Epithelial cell of proximal tubule (primary cell): ENCODE measurements around the gene CBX1. TPM values are rescaled to one million over a fixed set of nuclear protein-coding genes. Genes with fewer than 3 reads are reported as not detected.

Source experiments
- DNase-seq: peaks from one replicate; pipeline ENCODE4 v3.0.0-alpha.2; 2011; ENCODE audit warnings: low read depth
- H3K4me3 ChIP-seq: 2 replicates; pipeline ENCODE4 v1.5.1; 2011; ENCODE audit warnings: low read depth, mild to moderate bottlenecking, low read length
- total RNA-seq: library from RNA; depleted of rRNA; stranded (reverse); fragments of >200 nt; gene quantifications from 2 replicates; pipeline ENCODE4 v1.2.3, GENCODE V29; 2015
- TF ChIP-seq, protein P1 (sequence below): conservative IDR thresholded peaks from 2 replicates; pipeline ENCODE4 v1.5.1; 2012; ENCODE audit warnings: low read depth, mild to moderate bottlenecking, low read length

The CBX1 gene
- total RNA-seq, 1 donor from 2014 or later: 105 TPM

DNA sequence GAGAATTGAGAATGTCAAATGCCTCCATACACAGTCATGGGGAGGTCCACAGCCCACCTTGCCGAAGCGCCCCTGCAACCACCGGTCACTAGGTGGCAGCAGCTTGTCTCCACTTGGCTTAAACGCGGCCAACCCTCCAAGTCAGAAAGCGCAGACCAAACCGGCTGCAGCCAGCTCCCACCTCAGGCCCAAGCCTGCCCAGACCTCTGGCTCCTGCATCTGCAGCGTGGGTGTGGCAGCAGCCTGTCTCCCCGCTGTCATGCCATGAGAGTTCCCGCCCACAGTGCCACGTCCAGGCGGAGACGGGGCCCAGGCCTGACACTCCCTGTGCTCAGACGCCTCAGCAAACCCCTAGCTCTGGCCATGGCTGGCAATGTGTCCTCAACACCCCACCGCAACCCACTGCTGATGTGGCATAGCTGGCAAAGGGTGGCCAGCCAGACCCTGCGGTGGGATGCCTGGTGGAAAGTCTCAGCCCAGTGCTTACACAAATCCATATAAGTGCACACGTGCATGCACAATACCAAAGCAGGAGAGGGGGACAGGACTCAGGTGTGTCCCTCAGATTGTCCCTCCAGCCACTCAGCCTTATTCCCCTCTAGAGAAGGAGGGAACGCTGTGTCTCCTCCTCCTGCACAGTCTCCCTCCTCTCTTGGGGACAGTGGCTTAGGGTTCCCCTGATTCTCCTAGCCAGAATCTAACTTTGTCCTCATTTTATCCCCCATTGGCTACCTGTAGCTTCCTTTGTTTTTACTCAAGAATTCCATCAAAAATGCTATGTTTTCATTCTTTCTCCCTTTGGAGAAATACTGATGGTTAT is 74.6 kb downstream of the CBX1 start:
- DNase-seq: no peak
- no peak overlapping the region for H3K4me3 ChIP-seq
- TF ChIP-seq, protein P1, sequence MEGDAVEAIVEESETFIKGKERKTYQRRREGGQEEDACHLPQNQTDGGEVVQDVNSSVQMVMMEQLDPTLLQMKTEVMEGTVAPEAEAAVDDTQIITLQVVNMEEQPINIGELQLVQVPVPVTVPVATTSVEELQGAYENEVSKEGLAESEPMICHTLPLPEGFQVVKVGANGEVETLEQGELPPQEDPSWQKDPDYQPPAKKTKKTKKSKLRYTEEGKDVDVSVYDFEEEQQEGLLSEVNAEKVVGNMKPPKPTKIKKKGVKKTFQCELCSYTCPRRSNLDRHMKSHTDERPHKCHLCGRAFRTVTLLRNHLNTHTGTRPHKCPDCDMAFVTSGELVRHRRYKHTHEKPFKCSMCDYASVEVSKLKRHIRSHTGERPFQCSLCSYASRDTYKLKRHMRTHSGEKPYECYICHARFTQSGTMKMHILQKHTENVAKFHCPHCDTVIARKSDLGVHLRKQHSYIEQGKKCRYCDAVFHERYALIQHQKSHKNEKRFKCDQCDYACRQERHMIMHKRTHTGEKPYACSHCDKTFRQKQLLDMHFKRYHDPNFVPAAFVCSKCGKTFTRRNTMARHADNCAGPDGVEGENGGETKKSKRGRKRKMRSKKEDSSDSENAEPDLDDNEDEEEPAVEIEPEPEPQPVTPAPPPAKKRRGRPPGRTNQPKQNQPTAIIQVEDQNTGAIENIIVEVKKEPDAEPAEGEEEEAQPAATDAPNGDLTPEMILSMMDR: peak; percentile 86

DNA sequence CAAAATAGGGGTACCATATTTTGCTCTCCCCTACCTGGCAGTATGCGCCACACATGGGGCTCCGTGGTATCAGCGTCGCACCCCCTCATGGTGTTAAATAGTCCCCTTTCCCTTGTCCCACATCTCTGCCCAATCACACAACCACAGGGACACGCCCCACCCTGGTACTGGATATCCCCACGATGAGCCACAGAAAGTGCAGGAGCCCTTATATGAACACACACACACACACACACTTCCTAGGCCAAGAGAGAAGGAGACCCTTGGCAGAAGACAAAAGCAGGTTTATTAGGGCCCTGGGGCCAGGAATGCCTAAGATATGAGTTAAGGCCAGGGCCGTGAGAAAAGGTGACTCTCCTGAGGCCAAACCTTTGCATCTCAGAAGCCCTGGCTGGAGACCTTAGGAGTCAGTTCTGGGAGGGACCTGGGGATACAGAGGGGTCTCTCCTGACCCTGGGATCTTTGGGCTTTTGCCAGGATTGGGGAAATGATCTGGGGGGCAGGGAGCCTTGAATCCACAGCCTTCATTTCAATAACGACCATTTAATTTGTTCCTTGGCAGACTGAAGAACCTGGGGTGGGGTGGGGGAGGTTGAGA is 75.3 kb downstream of the CBX1 start:
- DNase-seq: no peak
- TF ChIP-seq, protein P1: no peak

DNA sequence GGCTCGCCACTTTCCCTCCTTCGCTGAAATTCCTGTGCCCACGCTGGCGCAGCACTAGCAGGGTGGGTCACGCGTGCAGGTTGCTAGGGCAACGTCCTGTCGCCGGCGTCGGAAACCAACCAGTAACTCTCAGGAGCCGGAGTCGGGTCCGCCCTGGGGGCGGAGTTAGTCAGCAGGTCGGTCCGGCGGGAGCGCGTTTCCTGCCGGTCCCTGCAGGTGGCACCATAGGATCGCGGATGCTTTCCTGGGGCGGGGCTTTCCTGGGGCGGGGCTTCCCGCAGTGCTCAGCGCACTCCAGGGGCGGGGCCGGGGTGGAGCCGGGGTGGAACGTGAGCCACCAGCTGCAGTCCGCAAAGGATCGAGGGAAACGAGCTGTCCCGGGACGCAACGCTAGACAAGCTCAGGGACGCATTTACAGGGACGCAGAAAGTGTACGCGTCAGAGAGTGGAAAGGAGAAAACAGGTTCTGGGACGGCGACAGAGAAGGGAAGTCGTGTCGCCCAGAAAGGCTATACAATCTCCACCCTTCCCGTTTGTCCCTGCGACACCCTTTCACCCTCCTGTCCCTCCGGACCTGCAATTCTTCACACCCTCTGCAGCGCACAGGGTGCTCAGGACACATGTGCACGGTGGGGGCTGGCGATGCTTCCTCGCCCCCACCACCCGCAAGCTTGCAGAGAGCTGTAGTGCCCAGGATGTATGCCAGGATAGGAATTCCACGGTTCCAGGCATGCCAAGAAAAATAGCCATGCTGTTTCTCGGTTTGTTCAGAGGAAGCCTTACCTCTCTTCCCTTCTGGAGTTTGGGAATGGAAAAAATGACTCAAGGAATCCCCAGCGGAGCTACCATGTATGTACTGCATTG is 76.0 kb downstream of the CBX1 start:
- peak; percentile 70 for DNase-seq
- H3K4me3 ChIP-seq: peak overlapping the region; percentile 60
- TF ChIP-seq, protein P1: peak; percentile 66

More for the DNA sequence above, 75.3 kb downstream of the CBX1 start:
- H3K4me3 ChIP-seq: peak overlapping the region; percentile 60

DNA sequence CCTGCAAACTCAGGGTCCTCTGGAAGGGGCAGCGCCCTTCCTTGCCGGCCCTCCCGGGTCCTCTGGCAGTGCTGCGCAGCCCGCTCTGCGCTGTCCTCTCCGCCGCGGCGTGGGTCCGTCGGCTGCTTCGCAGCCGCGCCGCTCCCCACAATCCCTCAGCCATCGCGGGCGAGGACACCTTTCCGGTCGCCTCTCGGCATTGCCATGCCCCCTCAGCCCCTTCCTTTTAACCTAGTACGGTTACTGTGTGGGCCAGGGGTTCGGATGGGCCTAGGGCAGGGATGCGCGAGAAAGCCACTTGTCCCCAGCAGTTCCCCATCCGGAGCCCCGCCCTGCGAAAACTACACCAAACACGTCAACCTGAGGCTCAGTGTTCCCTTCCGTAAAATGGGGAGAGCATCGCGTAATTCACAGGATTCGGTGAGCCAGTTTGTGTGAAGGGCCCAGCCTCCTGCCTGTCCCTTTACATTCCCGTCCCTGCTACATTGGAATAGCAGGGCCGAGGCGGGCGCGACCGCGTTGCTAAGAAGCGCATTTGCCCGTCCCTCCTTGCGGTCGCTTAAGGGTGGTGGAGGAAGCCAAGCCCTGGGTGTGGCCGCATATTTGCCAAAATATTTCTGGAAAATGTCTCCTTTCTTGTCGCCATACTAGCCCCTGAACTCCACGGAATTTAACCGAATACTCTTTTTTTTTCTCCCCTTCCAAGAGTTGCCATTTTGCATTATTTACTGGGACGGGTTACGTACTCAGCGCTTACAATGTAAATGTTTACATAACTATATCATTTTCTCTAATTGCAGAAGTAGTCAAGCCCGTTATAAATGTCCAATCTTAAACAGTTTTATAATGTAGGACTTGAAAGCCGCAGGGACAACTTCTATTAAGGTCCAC is 76.9 kb downstream of the CBX1 start:
- DNase-seq: no peak
- H3K4me3 ChIP-seq: peak overlapping the region; percentile 52
- TF ChIP-seq, protein P1: no peak

DNA sequence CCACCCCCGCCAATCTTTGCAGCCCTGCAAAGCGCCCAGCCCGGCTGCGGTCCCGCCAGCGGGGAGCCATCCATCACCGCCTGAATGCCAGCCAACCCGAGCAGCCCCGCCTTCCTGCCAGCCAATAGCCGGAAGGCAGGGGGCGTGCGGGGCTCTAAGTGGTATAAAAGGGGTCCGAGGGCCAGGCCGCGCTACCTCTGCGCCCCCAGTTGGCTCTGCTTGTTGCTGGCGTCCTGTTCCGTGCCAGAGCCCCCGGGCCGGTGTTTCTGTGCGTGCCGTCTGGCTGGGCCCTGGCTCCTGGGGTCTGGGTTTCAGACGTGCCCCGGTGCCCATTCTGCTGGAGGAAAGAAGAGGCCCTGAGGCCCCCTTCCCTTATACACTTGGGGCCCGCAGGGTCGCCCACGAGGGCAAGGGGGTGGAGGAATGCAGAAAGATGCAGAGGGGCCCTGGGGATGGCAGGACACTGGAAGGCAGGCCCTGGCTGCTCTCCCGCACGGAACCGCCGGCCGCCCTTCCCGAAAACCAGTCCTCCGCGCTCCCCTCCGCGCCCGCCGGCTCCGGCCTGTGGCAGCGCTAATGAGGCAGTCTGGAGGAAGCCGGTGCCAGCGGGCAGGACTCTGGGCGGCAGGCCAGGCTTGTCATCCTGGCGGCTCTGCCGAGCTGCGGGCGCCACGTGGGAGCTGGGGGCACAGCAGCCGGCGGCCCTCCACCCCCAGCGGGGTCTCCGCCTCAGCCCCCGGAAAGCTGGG is 77.7 kb downstream of the CBX1 start:
- peak overlapping the region; percentile 52 for H3K4me3 ChIP-seq
- DNase-seq: no peak
- TF ChIP-seq, protein P1: no peak
